Endothelial cell (in vitro differentiated cells): ENCODE results near the gene TECTB. TPM values are rescaled to one million over a fixed set of nuclear protein-coding genes. Genes with fewer than 3 reads are reported as not detected.

Experiments used
- DNase-seq: peaks from one replicate; pipeline ENCODE4 v3.0.0; 2021; ENCODE audit warnings: low spot score
- H3K27ac Mint-ChIP-seq: one replicate; pipeline ENCODE4 v1.8.0; 2021; ENCODE audit warnings: mixed read lengths, inconsistent platforms; ENCODE audit not compliant: unreplicated experiment
- H3K27me3 Mint-ChIP-seq: one replicate; pipeline ENCODE4 v1.8.0; 2021; ENCODE audit warnings: mild to moderate bottlenecking, moderate library complexity, mixed read lengths, inconsistent platforms; ENCODE audit not compliant: unreplicated experiment
- H3K36me3 Mint-ChIP-seq: one replicate; pipeline ENCODE4 v1.8.0; 2021; ENCODE audit warnings: mild to moderate bottlenecking, low read depth, mixed read lengths, inconsistent platforms; ENCODE audit not compliant: unreplicated experiment
- H3K4me1 Mint-ChIP-seq: one replicate; pipeline ENCODE4 v1.8.0; 2021; ENCODE audit warnings: mild to moderate bottlenecking, mixed read lengths, inconsistent platforms; ENCODE audit not compliant: unreplicated experiment
- H3K4me3 Mint-ChIP-seq: one replicate; pipeline ENCODE4 v1.8.0; 2021; ENCODE audit warnings: mild to moderate bottlenecking, mixed read lengths, inconsistent platforms; ENCODE audit not compliant: unreplicated experiment
- H3K9me3 Mint-ChIP-seq: one replicate; pipeline ENCODE4 v1.8.0; 2021; ENCODE audit warnings: mixed read lengths, inconsistent platforms; ENCODE audit not compliant: unreplicated experiment
- total RNA-seq: library from RNA; stranded (reverse); fragmentation: NEBNext Ultra II Directional; extraction: Animal tissue kit (Norgen Biotek cat#: 25700); gene quantifications from one replicate; pipeline ENCODE4 v1.2.1, GENCODE V29; 2021; ENCODE audit not compliant: unreplicated experiment
- TF ChIP-seq, protein P1 (sequence below): fragments of 200-600 bp; sonication (generic); IDR thresholded peaks from one replicate; pipeline ENCODE4 v1.5.0; 2021; ENCODE audit warnings: antibody characterized with exemption; ENCODE audit not compliant: unreplicated experiment

The TECTB gene
- total RNA-seq, 1 donor from 2014 or later = not detected

DNA sequence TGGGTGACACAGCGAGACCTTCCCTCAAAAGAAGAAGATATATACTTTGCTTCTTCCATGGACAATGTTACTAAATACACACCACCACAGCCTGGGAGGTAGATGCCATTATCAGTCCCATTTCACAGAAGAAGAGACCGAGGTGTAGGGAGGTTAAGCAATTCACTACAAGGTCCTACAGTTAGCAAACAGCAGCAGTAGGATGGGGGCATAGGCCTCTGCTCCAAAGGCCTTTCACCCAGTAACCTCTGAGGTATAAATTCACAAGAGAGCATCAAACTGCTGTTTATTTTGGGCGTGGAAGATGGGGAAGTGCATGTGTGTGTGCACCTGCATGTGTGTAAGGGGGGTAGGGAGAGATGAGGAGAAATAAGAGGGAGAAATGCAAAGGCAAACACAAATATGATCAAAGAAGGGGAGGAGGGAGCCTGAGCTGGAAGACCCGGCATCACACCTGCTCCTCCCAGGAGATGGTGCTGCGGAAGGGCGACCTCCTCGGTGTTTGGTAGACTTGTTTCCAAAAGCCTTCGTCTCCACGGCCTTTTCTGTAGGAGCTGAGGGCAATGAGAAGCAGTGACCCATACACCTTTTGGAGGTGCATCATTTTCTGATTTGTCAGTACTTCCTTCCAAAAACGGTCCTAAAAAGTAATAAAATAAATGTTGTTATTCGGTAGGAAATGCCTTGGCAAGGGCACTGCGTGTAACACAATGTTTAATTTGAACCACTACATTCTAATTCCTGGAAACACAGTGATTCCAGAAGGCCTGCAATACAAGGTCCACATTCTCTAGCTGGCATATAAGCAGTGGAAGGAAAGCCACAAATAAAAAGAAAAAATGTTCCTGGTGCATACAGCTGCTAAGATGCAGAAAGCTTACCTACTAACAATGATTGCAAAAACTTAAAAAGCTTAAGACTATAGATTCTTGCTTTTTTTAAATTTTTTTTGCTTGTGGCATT, 64.8 kb downstream of the TECTB start:
- Mint-ChIP-seq H3K4me1 (no peaks in the 10 kb centered on the region), H3K36me3 (no peaks in the 10 kb centered on the region), H3K27me3 (peaks cover 3% of the 10 kb centered on the region), H3K9me3 (no peaks in the 10 kb centered on the region), H3K4me3 (no peak overlapping the region), H3K27ac (no peak overlapping the region)
- no peak for DNase-seq
- TF ChIP-seq, protein P1, sequence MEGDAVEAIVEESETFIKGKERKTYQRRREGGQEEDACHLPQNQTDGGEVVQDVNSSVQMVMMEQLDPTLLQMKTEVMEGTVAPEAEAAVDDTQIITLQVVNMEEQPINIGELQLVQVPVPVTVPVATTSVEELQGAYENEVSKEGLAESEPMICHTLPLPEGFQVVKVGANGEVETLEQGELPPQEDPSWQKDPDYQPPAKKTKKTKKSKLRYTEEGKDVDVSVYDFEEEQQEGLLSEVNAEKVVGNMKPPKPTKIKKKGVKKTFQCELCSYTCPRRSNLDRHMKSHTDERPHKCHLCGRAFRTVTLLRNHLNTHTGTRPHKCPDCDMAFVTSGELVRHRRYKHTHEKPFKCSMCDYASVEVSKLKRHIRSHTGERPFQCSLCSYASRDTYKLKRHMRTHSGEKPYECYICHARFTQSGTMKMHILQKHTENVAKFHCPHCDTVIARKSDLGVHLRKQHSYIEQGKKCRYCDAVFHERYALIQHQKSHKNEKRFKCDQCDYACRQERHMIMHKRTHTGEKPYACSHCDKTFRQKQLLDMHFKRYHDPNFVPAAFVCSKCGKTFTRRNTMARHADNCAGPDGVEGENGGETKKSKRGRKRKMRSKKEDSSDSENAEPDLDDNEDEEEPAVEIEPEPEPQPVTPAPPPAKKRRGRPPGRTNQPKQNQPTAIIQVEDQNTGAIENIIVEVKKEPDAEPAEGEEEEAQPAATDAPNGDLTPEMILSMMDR = no peak

DNA sequence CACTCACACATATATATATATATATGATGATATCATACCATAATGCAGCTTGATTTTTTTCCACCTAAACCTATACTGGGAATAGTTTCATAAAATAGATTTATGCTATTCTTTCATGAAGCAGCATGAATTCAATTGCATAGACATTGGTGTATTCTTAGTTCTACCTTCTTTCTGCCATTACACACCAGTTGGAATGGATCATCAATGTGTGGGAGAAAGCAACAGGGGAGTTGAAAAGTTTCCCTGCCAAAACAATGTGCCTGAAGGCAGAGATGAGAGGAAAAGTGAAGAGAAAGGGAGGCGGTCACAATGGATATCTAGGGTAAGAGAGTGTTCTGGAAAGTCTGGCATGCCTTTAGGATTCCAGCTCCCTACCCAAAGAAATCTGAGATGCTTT, 65.6 kb downstream of the TECTB start:
- H3K4me1 Mint-ChIP-seq = no peaks in the 10 kb centered on the region
- no peaks in the 10 kb centered on the region for H3K9me3 Mint-ChIP-seq
- no peak overlapping the region for H3K27ac Mint-ChIP-seq
- DNase-seq = no peak
- H3K4me3 Mint-ChIP-seq = no peak overlapping the region
- TF ChIP-seq, protein P1 = no peak
- H3K27me3 Mint-ChIP-seq = peaks cover 3% of the 10 kb centered on the region
- H3K36me3 Mint-ChIP-seq = no peaks in the 10 kb centered on the region

DNA sequence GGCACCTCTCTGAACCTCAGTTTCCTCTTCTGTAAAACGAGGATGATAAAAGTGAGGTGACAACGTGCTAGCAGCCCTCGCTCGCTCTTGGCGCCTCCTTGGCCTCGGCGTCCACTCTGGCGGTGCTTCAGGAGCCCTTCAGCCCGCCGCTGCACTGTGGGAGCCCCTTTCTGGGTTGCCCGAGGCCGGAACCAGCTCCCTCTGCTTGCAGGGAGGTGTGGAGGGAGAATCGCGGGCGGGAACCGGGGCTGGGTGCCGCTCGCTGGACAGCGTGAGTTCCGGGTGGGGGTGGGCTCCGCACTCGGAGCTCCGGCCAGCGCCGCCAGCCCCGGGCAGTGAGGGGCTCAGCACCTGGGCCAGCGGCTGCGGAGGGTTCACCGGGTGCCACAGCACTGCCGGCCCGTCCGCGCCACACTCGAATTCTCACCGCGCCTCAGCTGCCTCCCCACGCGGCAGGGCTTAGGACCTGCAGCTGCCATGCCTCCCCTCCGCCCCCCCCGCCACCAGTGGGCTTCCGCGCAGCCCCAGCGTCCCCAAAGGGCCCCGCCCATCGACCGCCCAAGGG, 66.4 kb downstream of the TECTB start:
- Mint-ChIP-seq H3K27ac (no peak overlapping the region), H3K4me3 (no peak overlapping the region), H3K4me1 (no peaks in the 10 kb centered on the region), H3K9me3 (no peaks in the 10 kb centered on the region), H3K36me3 (no peaks in the 10 kb centered on the region), H3K27me3 (peaks cover 3% of the 10 kb centered on the region)
- TF ChIP-seq, protein P1 = no peak
- DNase-seq = no peak

DNA sequence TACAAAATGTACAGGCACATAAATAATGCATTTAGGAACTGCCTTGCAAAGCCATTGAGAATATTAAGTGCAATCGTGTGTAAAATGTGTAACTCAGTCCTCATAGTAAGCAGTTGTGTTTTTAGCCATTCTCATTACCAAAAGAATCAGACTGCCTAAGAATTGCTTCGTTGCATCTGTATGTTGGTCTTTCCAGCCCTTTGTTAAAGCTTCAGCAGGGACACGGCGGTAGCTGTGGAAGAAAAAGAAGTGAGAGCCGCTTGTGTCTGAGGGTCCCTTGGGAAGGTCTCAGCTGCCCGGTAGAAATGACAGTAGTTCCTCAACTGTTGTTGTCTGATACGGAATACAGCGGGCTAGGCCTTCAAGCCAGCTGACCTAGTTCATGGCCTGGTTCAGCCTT, 67.9 kb downstream of the TECTB start:
- TF ChIP-seq, protein P1 = no peak
- Mint-ChIP-seq H3K9me3 (no peaks in the 10 kb centered on the region), H3K4me3 (no peak overlapping the region), H3K4me1 (no peaks in the 10 kb centered on the region), H3K27me3 (peaks cover 3% of the 10 kb centered on the region), H3K36me3 (no peaks in the 10 kb centered on the region), H3K27ac (no peak overlapping the region)
- no peak for DNase-seq

DNA sequence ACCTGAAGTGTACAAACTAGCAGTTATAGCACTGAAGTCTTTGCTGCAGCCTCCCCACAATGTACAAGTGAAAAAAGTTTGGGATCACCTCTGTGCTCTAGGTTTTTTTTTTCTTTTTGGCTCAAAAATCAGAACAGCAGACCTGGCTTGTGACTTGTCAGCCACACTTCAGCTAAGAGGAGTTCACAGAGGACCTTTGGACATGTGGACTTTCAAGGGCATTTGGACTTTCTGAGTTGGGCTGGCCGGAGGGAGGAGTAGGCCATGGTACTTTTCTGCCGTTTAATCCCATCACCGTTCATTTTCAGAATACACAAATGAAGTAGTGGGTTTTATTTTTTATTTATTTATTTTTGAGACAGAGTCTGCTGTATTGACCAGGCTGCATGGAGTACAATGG, 68.8 kb downstream of the TECTB start:
- DNase-seq = no peak
- Mint-ChIP-seq H3K4me1 (no peaks in the 10 kb centered on the region), H3K27me3 (no peaks in the 10 kb centered on the region), H3K4me3 (no peak overlapping the region), H3K36me3 (no peaks in the 10 kb centered on the region), H3K27ac (no peak overlapping the region), H3K9me3 (no peaks in the 10 kb centered on the region)
- TF ChIP-seq, protein P1 = no peak
